ENCODE measurements around the gene AGBL4. TPM values are rescaled to one million over a fixed set of nuclear protein-coding genes. Genes with fewer than 3 reads are reported as not detected.

Gene AGBL4
- total and polyA plus RNA-seq, 5 experiments from 2014 or later = 0.16 to 0.25 TPM; not detected in 3

- peaks cover 0 to 19% (median 5%) of the 10 kb centered on the region in 9 donors for H3K9me3 Mint-ChIP-seq
These were observed 788.8 kb downstream of the AGBL4 start for GRCh38 chr1:49234988-49235387.

GRCh38 chr1:49229555-49229954 is 794.2 kb downstream of the AGBL4 start:
- Mint-ChIP-seq H3K36me3 (no peaks in the 10 kb centered on the region), H3K27ac (no peak overlapping the region), H3K9me3 (no peaks in the 10 kb centered on the region), H3K4me1 (no peaks in the 10 kb centered on the region), H3K27me3 (peaks cover 0 to 3% (median 0%) of the 10 kb centered on the region in 5 donors), H3K4me3 (no peak overlapping the region)
- POLR2A ChIA-PET = no interaction called here
- DNase-seq = no peak
- no peak for ATAC-seq

More at GRCh38 chr1:49234988-49235387, 788.8 kb downstream of the AGBL4 start:
- Mint-ChIP-seq H3K36me3 (peaks cover 0 to 9% (median 0%) of the 10 kb centered on the region in 3 donors), H3K4me1 (no peaks in the 10 kb centered on the region), H3K4me3 (no peak overlapping the region), H3K27ac (no peak overlapping the region), H3K27me3 (peaks cover 0 to 4% (median 0%) of the 10 kb centered on the region in 5 donors)
- ATAC-seq (no peak), DNase-seq (no peak)
- POLR2A ChIA-PET = no interaction called here

GRCh38 chr1:49226758-49227157 is 797.0 kb downstream of the AGBL4 start:
- Mint-ChIP-seq H3K27ac (no peak overlapping the region), H3K27me3 (no peaks in the 10 kb centered on the region), H3K9me3 (peaks cover 0 to 2% (median 0%) of the 10 kb centered on the region in 9 donors), H3K4me1 (no peaks in the 10 kb centered on the region), H3K36me3 (no peaks in the 10 kb centered on the region), H3K4me3 (no peak overlapping the region)
- no peak for DNase-seq
- no peak for ATAC-seq
- POLR2A ChIA-PET = no interaction called here

GRCh38 chr1:49225464-49225863 is 798.3 kb downstream of the AGBL4 start:
- no peak overlapping the region for H3K27ac Mint-ChIP-seq
- H3K4me1 Mint-ChIP-seq = no peaks in the 10 kb centered on the region
- no peaks in the 10 kb centered on the region for H3K36me3 Mint-ChIP-seq
- POLR2A ChIA-PET = no interaction called here
- no peak overlapping the region for H3K4me3 Mint-ChIP-seq
- DNase-seq (no peak), ATAC-seq (no peak)
- peaks cover 0 to 2% (median 0%) of the 10 kb centered on the region in 9 donors for H3K9me3 Mint-ChIP-seq
- H3K27me3 Mint-ChIP-seq = peaks cover 0 to 9% (median 0%) of the 10 kb centered on the region in 5 donors

GRCh38 chr1:49213301-49213700 is 810.5 kb downstream of the AGBL4 start:
- POLR2A ChIA-PET = no interaction called here
- ATAC-seq = no peak
- no peak for DNase-seq
- H3K9me3 Mint-ChIP-seq = peaks cover 0 to 8% (median 2%) of the 10 kb centered on the region in 9 donors
- H3K27ac Mint-ChIP-seq = no peak overlapping the region
- peaks cover 3 to 20% (median 6%) of the 10 kb centered on the region in 5 donors for H3K27me3 Mint-ChIP-seq
- no peaks in the 10 kb centered on the region for H3K36me3 Mint-ChIP-seq
- no peaks in the 10 kb centered on the region for H3K4me1 Mint-ChIP-seq
- no peak overlapping the region for H3K4me3 Mint-ChIP-seq

- no peak overlapping the region for H3K27ac Mint-ChIP-seq
- H3K4me3 Mint-ChIP-seq = no peak overlapping the region
- H3K36me3 Mint-ChIP-seq = no peaks in the 10 kb centered on the region
- H3K27me3 Mint-ChIP-seq = peaks cover 3 to 11% (median 6%) of the 10 kb centered on the region in 5 donors
- POLR2A ChIA-PET = no interaction called here
- ATAC-seq (no peak), DNase-seq (no peak)
- no peaks in the 10 kb centered on the region for H3K4me1 Mint-ChIP-seq
- H3K9me3 Mint-ChIP-seq = peaks cover 0 to 2% (median 0%) of the 10 kb centered on the region in 9 donors
These were observed 815.0 kb downstream of the AGBL4 start for GRCh38 chr1:49208712-49209111.

- Mint-ChIP-seq H3K9me3 (peaks cover 0 to 12% (median 9%) of the 10 kb centered on the region in 9 donors), H3K4me3 (no peak overlapping the region), H3K27ac (no peak overlapping the region), H3K36me3 (peaks cover 0 to 8% (median 0%) of the 10 kb centered on the region in 3 donors), H3K4me1 (no peaks in the 10 kb centered on the region), H3K27me3 (peaks cover under 1 to 9% (median 5%) of the 10 kb centered on the region in 5 donors)
- ATAC-seq = no peak
- POLR2A ChIA-PET = no interaction called here
- DNase-seq = no peak
These were observed 819.0 kb downstream of the AGBL4 start for GRCh38 chr1:49204720-49205119.

- Mint-ChIP-seq H3K36me3 (peaks cover 0 to 8% (median 0%) of the 10 kb centered on the region in 3 donors), H3K4me3 (peak overlapping the region in 1 of 10 donors; percentile 4), H3K27me3 (peaks cover 3 to 16% (median 12%) of the 10 kb centered on the region in 5 donors), H3K27ac (no peak overlapping the region), H3K4me1 (no peaks in the 10 kb centered on the region), H3K9me3 (peaks cover 6 to 30% (median 16%) of the 10 kb centered on the region in 9 donors)
- ATAC-seq = no peak
- no peak for DNase-seq
- POLR2A ChIA-PET = no interaction called here
These were observed 823.0 kb downstream of the AGBL4 start for GRCh38 chr1:49200738-49201137.

- no peak for DNase-seq
- Mint-ChIP-seq H3K36me3 (peaks cover 0 to 8% (median 0%) of the 10 kb centered on the region in 3 donors), H3K27me3 (peaks cover 3 to 16% (median 11%) of the 10 kb centered on the region in 5 donors), H3K9me3 (peaks cover 12 to 39% (median 23%) of the 10 kb centered on the region in 9 donors), H3K4me3 (no peak overlapping the region), H3K4me1 (no peaks in the 10 kb centered on the region), H3K27ac (no peak overlapping the region)
- no peak for ATAC-seq
- POLR2A ChIA-PET = no interaction called here
These were observed 824.2 kb downstream of the AGBL4 start for GRCh38 chr1:49199564-49199963.

GRCh38 chr1:49197081-49197480 is 826.7 kb downstream of the AGBL4 start:
- DNase-seq = no peak
- no peak for ATAC-seq
- POLR2A ChIA-PET = no interaction called here
- Mint-ChIP-seq H3K4me1 (no peaks in the 10 kb centered on the region), H3K4me3 (no peak overlapping the region), H3K36me3 (peaks cover 0 to 5% (median 0%) of the 10 kb centered on the region in 3 donors), H3K9me3 (peaks cover 9 to 44% (median 22%) of the 10 kb centered on the region in 9 donors), H3K27ac (no peak overlapping the region), H3K27me3 (peaks cover 0 to 16% (median 11%) of the 10 kb centered on the region in 5 donors)

GRCh38 chr1:49190138-49190537 is 833.6 kb downstream of the AGBL4 start:
- no peaks in the 10 kb centered on the region for H3K36me3 Mint-ChIP-seq
- H3K9me3 Mint-ChIP-seq = peaks cover 5 to 38% (median 11%) of the 10 kb centered on the region in 9 donors
- H3K27ac Mint-ChIP-seq = no peak overlapping the region

GRCh38 chr1:49187056-49187455 is 836.7 kb downstream of the AGBL4 start:
- DNase-seq (no peak), ATAC-seq (no peak)
- Mint-ChIP-seq H3K36me3 (no peaks in the 10 kb centered on the region), H3K27me3 (peaks cover 0 to 3% (median 0%) of the 10 kb centered on the region in 5 donors), H3K4me1 (no peaks in the 10 kb centered on the region), H3K4me3 (no peak overlapping the region), H3K27ac (no peak overlapping the region), H3K9me3 (peaks cover 0 to 27% (median 6%) of the 10 kb centered on the region in 9 donors)
- POLR2A ChIA-PET = no interaction called here

More at GRCh38 chr1:49190138-49190537, 833.6 kb downstream of the AGBL4 start:
- POLR2A ChIA-PET = no interaction called here
- Mint-ChIP-seq H3K4me3 (no peak overlapping the region), H3K27me3 (peaks cover 0 to 3% (median 0%) of the 10 kb centered on the region in 5 donors), H3K4me1 (no peaks in the 10 kb centered on the region)
- DNase-seq = no peak
- no peak for ATAC-seq

GRCh38 chr1:49185450-49185980 is 838.2 kb downstream of the AGBL4 start:
- peaks cover 0 to 26% (median 4%) of the 10 kb centered on the region in 9 donors for H3K9me3 Mint-ChIP-seq
- H3K4me3 Mint-ChIP-seq = no peak overlapping the region
- DNase-seq (no peak), ATAC-seq (no peak)
- H3K27ac Mint-ChIP-seq = no peak overlapping the region
- H3K27me3 Mint-ChIP-seq = peaks cover 0 to 7% (median 0%) of the 10 kb centered on the region in 5 donors
- no peaks in the 10 kb centered on the region for H3K4me1 Mint-ChIP-seq
- H3K36me3 Mint-ChIP-seq = no peaks in the 10 kb centered on the region
- POLR2A ChIA-PET = no interaction called here

- POLR2A ChIA-PET = no interaction called here
- Mint-ChIP-seq H3K27ac (no peak overlapping the region), H3K36me3 (no peaks in the 10 kb centered on the region), H3K4me3 (no peak overlapping the region), H3K4me1 (peaks cover 0 to 2% (median 0%) of the 10 kb centered on the region in 4 donors), H3K27me3 (peaks cover 0 to 7% (median 0%) of the 10 kb centered on the region in 5 donors), H3K9me3 (peaks cover 0 to 26% (median 4%) of the 10 kb centered on the region in 9 donors)
- ATAC-seq = no peak
- no peak for DNase-seq
These were observed 840.3 kb downstream of the AGBL4 start for GRCh38 chr1:49183489-49183888.
